H1 (cell line): ENCODE data around the gene BRD7. TPM values are rescaled to one million over a fixed set of nuclear protein-coding genes. Genes with fewer than 3 reads are reported as not detected.

ENCODE experiments used
- CTCF ChIA-PET: fragments of 300-600 bp; sonication (Branson Sonifier 250); formaldehyde crosslinking; loops from one replicate; lab custom pipeline; 2021; ENCODE audit not compliant: partially characterized antibody; lab: Charles Lee
- POLR2A ChIA-PET: fragments of 300-600 bp; sonication (Branson Sonifier 250); formaldehyde crosslinking; loops from one replicate; lab custom pipeline; 2021; ENCODE audit warnings: inconsistent platforms; ENCODE audit not compliant: partially characterized antibody; lab: Charles Lee
- DNase-seq, 2 experiments: peaks; one replicate each; pipeline versions ENCODE4 v3.0.0 to v3.0.0-alpha.2; 2010 to 2022; ENCODE audit warnings: low spot score in 2 of 2, low read depth in 1 of 2, mixed read lengths in 1 of 2
- FAIRE-seq: peaks from 2 replicates; lab custom pipeline; 2011; peaks lifted over from hg19 to GRCh38; lab: Jason Lieb, UNC
- H2AFZ ChIP-seq: 2 replicates; pipeline ENCODE4 v1.8.1; 2012; ENCODE audit warnings: low read length, inconsistent platforms
- H2AK5ac ChIP-seq: 2 replicates; pipeline ENCODE4 v1.6.1; 2013; ENCODE audit warnings: low read depth, low read length
- H2BK120ac ChIP-seq: replicated peaks from 2 replicates; pipeline ENCODE3; 2013; ENCODE audit warnings: low read depth, low read length, inconsistent platforms
- H2BK12ac ChIP-seq: 2 replicates; pipeline ENCODE4 v1.6.1; 2013; ENCODE audit warnings: low read depth, low read length
- H2BK15ac ChIP-seq: 2 replicates; pipeline ENCODE4 v1.6.1; 2013; ENCODE audit warnings: low read length
- H2BK20ac ChIP-seq: 2 replicates; pipeline ENCODE4 v1.6.1; 2013; ENCODE audit warnings: low read length
- H2BK5ac ChIP-seq: 2 replicates; pipeline ENCODE4 v1.6.1; 2013; ENCODE audit warnings: low read depth, low read length
- H3K14ac ChIP-seq: 2 replicates; pipeline ENCODE4 v1.6.1; 2013; ENCODE audit warnings: inconsistent platforms; ENCODE audit not compliant: insufficient read length
- H3K18ac ChIP-seq: 2 replicates; pipeline ENCODE4 v1.6.1; 2013; ENCODE audit warnings: low read length; ENCODE audit errors: extremely low read depth
- H3K23ac ChIP-seq: 2 replicates; pipeline ENCODE4 v1.6.1; 2013; ENCODE audit warnings: inconsistent platforms; ENCODE audit not compliant: insufficient read length
- H3K23me2 ChIP-seq: 2 replicates; pipeline ENCODE4 v1.6.1; 2013; ENCODE audit warnings: low read depth, low read length
- H3K27ac ChIP-seq: 2 replicates; pipeline ENCODE4 v1.6.1; 2011; ENCODE audit warnings: low read depth, low read length, inconsistent platforms
- H3K27me3 ChIP-seq, 4 experiments: replicated peaks in 1 of 4; 1 replicate in 1 of 4; 2 replicates in 3 of 4; pipeline versions ENCODE4 v1.6.1 to v1.8.1; 2011 to 2013; ENCODE audit warnings: low read length in 3 of 4, mild to moderate bottlenecking in 3 of 4, inconsistent platforms in 2 of 4, mixed read lengths in 2 of 4, moderate library complexity in 1 of 4; ENCODE audit not compliant: control insufficient read depth in 3 of 4, insufficient read depth in 3 of 4; ENCODE audit errors: extremely low read depth in 1 of 4
- H3K36me3 ChIP-seq, 4 experiments: 2 replicates each; pipeline versions ENCODE4 v1.6.1 to v1.8.1; 2011 to 2013; ENCODE audit warnings: mild to moderate bottlenecking in 4 of 4, low read length in 3 of 4, moderate library complexity in 2 of 4, control low read depth in 1 of 4, inconsistent platforms in 1 of 4; ENCODE audit not compliant: insufficient read depth in 4 of 4, control insufficient read depth in 2 of 4
- H3K4ac ChIP-seq: replicated peaks from 2 replicates; pipeline ENCODE3; 2013; ENCODE audit warnings: low read length, low read depth, mixed read lengths, inconsistent platforms; ENCODE audit not compliant: insufficient read length
- H3K4me1 ChIP-seq, 4 experiments: replicated peaks in 1 of 4; 1 replicate in 1 of 4; 2 replicates in 3 of 4; pipeline versions ENCODE4 v1.6.1 to v1.8.1; 2011 to 2013; ENCODE audit warnings: low read length in 3 of 4, inconsistent platforms in 2 of 4, mixed read lengths in 1 of 4; ENCODE audit not compliant: insufficient read depth in 4 of 4, control insufficient read depth in 3 of 4
- H3K4me2 ChIP-seq, 2 experiments: 2 replicates each; pipeline versions ENCODE4 v1.6.1 to v1.8.1; 2011 to 2013; ENCODE audit warnings: low read depth in 2 of 2, low read length in 2 of 2, control low read depth in 1 of 2, inconsistent platforms in 1 of 2, mild to moderate bottlenecking in 1 of 2; ENCODE audit not compliant: insufficient read depth in 1 of 2
- H3K4me3 ChIP-seq, 4 experiments: fragments of 200-600, 300-600 bp in 1 of 4; sonication (generic), shearing (Covaris generic), sonication (Bioruptor Twin) in 1 of 4; 2 replicates each; pipeline versions ENCODE4 v1.5.1 to v1.8.1; 2011 to 2016; ENCODE audit warnings: low read length in 4 of 4, low read depth in 3 of 4, control low read depth in 2 of 4, inconsistent platforms in 2 of 4, mild to moderate bottlenecking in 2 of 4, mixed read lengths in 1 of 4, moderate library complexity in 1 of 4; ENCODE audit not compliant: insufficient read depth in 2 of 4; ENCODE audit errors: extremely low read depth in 1 of 4
- H3K56ac ChIP-seq: replicated peaks from 2 replicates; pipeline ENCODE3; 2013; ENCODE audit warnings: low read depth, mild to moderate bottlenecking, mixed read lengths, low read length, inconsistent platforms; ENCODE audit not compliant: insufficient read length
- H3K79me1 ChIP-seq: 2 replicates; pipeline ENCODE4 v1.6.1; 2013; ENCODE audit warnings: low read depth, low read length, control low read depth
- H3K79me2 ChIP-seq, 2 experiments: 2 replicates each; pipeline versions ENCODE4 v1.6.1 to v1.8.1; 2012 to 2013; ENCODE audit warnings: low read length in 2 of 2, mild to moderate bottlenecking in 2 of 2, inconsistent platforms in 1 of 2; ENCODE audit not compliant: insufficient read depth in 2 of 2, control insufficient read depth in 1 of 2
- H3K9ac ChIP-seq, 4 experiments: replicated peaks in 1 of 4; 1 replicate in 1 of 4; 2 replicates in 3 of 4; pipeline versions ENCODE4 v1.6.1 to v1.8.1; 2011 to 2013; ENCODE audit warnings: low read depth in 3 of 4, low read length in 3 of 4, control low read depth in 2 of 4, mild to moderate bottlenecking in 2 of 4, moderate library complexity in 2 of 4, inconsistent platforms in 1 of 4; ENCODE audit errors: extremely low read depth in 1 of 4
- H3K9me3 ChIP-seq, 2 experiments: 2 replicates each; pipeline versions ENCODE4 v1.6.1 to v1.8.1; 2012 to 2013; ENCODE audit warnings: mild to moderate bottlenecking in 2 of 2, moderate library complexity in 2 of 2, control low read depth in 1 of 2, inconsistent platforms in 1 of 2, low read depth in 1 of 2, low read length in 1 of 2, mixed read lengths in 1 of 2; ENCODE audit not compliant: insufficient read depth in 2 of 2
- H4K20me1 ChIP-seq, 2 experiments: replicated peaks in 1 of 2; 2 replicates each; pipeline versions ENCODE3 to v1.8.1; 2011 to 2013; ENCODE audit warnings: inconsistent platforms in 2 of 2, low read length in 2 of 2, mild to moderate bottlenecking in 1 of 2; ENCODE audit not compliant: insufficient read depth in 2 of 2, control insufficient read depth in 1 of 2
- H4K5ac ChIP-seq: 2 replicates; pipeline ENCODE4 v1.6.1; 2013; ENCODE audit warnings: low read length, low read depth, mixed read lengths, inconsistent platforms; ENCODE audit not compliant: insufficient read length
- H4K8ac ChIP-seq: 2 replicates; pipeline ENCODE4 v1.8.0; 2013; ENCODE audit warnings: mild to moderate bottlenecking, moderate library complexity, low read length, inconsistent platforms; ENCODE audit not compliant: insufficient read depth; ENCODE audit errors: extremely low read depth
- H4K91ac ChIP-seq: replicated peaks from 2 replicates; pipeline ENCODE3; 2013; ENCODE audit warnings: low read length, mixed read lengths, inconsistent platforms; ENCODE audit not compliant: insufficient read length
- JUN ChIP-seq: IDR thresholded peaks from 2 replicates; pipeline ENCODE4 v1.6.1; 2011; ENCODE audit warnings: low read depth, mild to moderate bottlenecking, improper control_type of control experiment, low read length
- RAD21 ChIP-seq, 2 experiments: IDR thresholded peaks in 1 of 2; conservative IDR thresholded peaks in 1 of 2; 2 replicates each; pipeline ENCODE4 v1.6.1; 2011; ENCODE audit warnings: low read depth in 2 of 2, low read length in 2 of 2, improper control_type of control experiment in 1 of 2, inconsistent platforms in 1 of 2, mild to moderate bottlenecking in 1 of 2, moderate library complexity in 1 of 2
- SIN3A ChIP-seq, 2 experiments: IDR thresholded peaks in 1 of 2; conservative IDR thresholded peaks in 1 of 2; 2 replicates each; pipeline ENCODE4 v1.6.1; 2011 to 2012; ENCODE audit warnings: low read length in 2 of 2, improper control_type of control experiment in 1 of 2, low read depth in 1 of 2, mild to moderate bottlenecking in 1 of 2
- TCF12 ChIP-seq: IDR thresholded peaks from 2 replicates; pipeline ENCODE4 v1.6.1; 2011; ENCODE audit warnings: low read depth, mild to moderate bottlenecking, low read length
- TEAD4 ChIP-seq: IDR thresholded peaks from 2 replicates; pipeline ENCODE4 v1.6.1; 2012; ENCODE audit warnings: low read depth, low read length, inconsistent platforms, mixed read lengths
- WGBS, 2 experiments: shearing (Covaris generic) in 1 of 2; methylation state at CpG; one replicate each; pipeline versions ENCODE4 v1.1.6 to v1.1.7; 2013 to 2015; ENCODE audit warnings: low lambda C conversion rate in 2 of 2, mixed read lengths in 2 of 2, inconsistent platforms in 1 of 2, low coverage in 1 of 2, missing lambda C conversion rate in 1 of 2; ENCODE audit not compliant: insufficient replicate concordance in 2 of 2, insufficient coverage in 1 of 2, insufficient read length in 1 of 2; ENCODE audit errors: extremely low coverage in 1 of 2, missing lambda C conversion rate in 1 of 2; 5-methylcytosine and 5-hydroxymethylcytosine counted together
- polyA plus RNA-seq, 7 experiments: library from polyadenylated mRNA; depleted of rRNA in 3 of 7; stranded (reverse) in 5 of 7; unstranded in 2 of 7; fragments of >200 nt in 5 of 7; fragments of 200-250 nt in 2 of 7; gene quantifications; 1 replicate in 5 of 7; 2 replicates in 1 of 7; 4 replicates in 1 of 7; pipeline versions ENCODE4 v1.2.1 to v1.2.3, GENCODE V29; 2011 to 2013; ENCODE audit warnings: missing spikeins in 2 of 7, mixed read lengths in 2 of 7
- total RNA-seq: library from RNA; stranded (reverse); fragmentation: NEBNext Ultra II Directional; extraction: Animal tissue kit (Norgen Biotek cat#: 25700); gene quantifications from 2 replicates; pipeline ENCODE4 v1.2.1, GENCODE V29; 2021
- TF ChIP-seq, protein P1 (sequence below): IDR thresholded peaks from 2 replicates; pipeline ENCODE4 v1.6.1; 2011; ENCODE audit warnings: low read length, improper control_type of control experiment

Gene BRD7
- total and polyA plus RNA-seq, 2 of the 8 experiments (the other 6 are each of a cell fraction or from before 2014, with no cell fraction given): 42.5 to 120 TPM

DNA sequence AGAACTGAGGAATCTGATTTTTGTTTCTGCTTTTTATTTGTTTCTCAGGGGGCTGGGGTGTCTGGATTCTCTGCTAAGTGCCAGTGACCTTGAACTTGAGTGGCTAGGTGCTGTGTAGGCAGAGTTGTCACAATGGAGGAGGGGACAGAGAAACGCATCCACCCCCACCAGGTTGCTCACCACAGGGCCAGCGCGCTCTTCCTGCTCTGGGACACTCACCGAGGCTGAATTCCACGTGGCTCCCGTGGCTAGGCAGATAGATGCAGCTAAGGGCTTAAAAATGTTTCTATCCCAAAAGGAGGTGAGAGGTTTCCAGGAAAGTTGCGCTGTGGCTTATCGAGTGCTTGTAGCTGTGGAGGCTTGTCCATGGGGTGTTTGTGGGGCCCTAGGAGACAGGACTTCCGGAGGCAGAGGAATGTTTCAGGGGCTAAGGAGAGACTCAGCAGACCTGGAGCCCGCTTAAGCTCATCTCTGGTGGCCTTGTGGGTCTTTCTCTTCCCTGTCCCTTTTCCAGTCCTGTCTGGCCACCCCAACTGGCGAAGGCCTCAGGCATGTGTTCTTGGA lies 65.7 kb downstream of the BRD7 start:
- no peak for FAIRE-seq
- H4K8ac ChIP-seq: no peak overlapping the region; the same call in 1 of the 2 replicates
- H4K20me1 ChIP-seq: no peaks in the 10 kb centered on the region
- no peak overlapping the region for H3K14ac ChIP-seq
- H3K23ac ChIP-seq: no peak overlapping the region
- H3K27me3 ChIP-seq: no peaks in the 10 kb centered on the region
- H4K91ac ChIP-seq: no peak overlapping the region
- no peaks in the 10 kb centered on the region for H3K79me1 ChIP-seq
- H3K56ac ChIP-seq: no peak overlapping the region
- no peak overlapping the region for H3K18ac ChIP-seq
- ChIA-PET CTCF (interaction anchor here (0.6 to 1.6 kb wide), 5 partner anchors 29 to 777 kb away, joined by 3 to 4 read pairs (median 3); no protein-coding TSS in a partner anchor), POLR2A (interaction anchor here (1.5 kb wide), 1 partner anchor 13 kb away, joined by 4 read pairs; no protein-coding TSS in a partner anchor)
- no peak overlapping the region for H2AFZ ChIP-seq
- peak in 1 of 2 experiments; percentile 41 for DNase-seq
- no peak overlapping the region for H3K4me2 ChIP-seq
- no peak overlapping the region for H3K9ac ChIP-seq
- TF ChIP-seq TCF12 (no peak), JUN (no peak), SIN3A (conservative IDR thresholded peaks at IDR 0.05 in 1 of 2, IDR thresholded peaks at IDR 0.05 in 1 of 2; ENCODE audit: low read depth in 1 of 2, low read length in 2 of 2) (no peak), TEAD4 (no peak), RAD21 (IDR thresholded peaks at IDR 0.05 in 1 of 2, conservative IDR thresholded peaks at IDR 0.05 in 1 of 2; ENCODE audit: low read depth in 2 of 2, low read length in 2 of 2) (no peak)
- TF ChIP-seq, protein P1, sequence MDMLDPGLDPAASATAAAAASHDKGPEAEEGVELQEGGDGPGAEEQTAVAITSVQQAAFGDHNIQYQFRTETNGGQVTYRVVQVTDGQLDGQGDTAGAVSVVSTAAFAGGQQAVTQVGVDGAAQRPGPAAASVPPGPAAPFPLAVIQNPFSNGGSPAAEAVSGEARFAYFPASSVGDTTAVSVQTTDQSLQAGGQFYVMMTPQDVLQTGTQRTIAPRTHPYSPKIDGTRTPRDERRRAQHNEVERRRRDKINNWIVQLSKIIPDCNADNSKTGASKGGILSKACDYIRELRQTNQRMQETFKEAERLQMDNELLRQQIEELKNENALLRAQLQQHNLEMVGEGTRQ: no peak
- 93% methylated on average over 11 of the region's 11 CpGs; no CpG with 5 or more reads in 1 of the 2 experiments for WGBS, 2 experiments
- H3K4me3 ChIP-seq: no peak overlapping the region
- no peaks in the 10 kb centered on the region for H3K23me2 ChIP-seq
- no peak overlapping the region for H2BK12ac ChIP-seq
- H4K5ac ChIP-seq: no peak overlapping the region
- no peak overlapping the region for H2BK20ac ChIP-seq
- H2BK15ac ChIP-seq: no peak overlapping the region
- no peaks in the 10 kb centered on the region; a peak in 1 of 7 replicates for H3K4me1 ChIP-seq
- H2BK5ac ChIP-seq: no peak overlapping the region
- H3K27ac ChIP-seq: no peak overlapping the region
- no peak overlapping the region for H3K4ac ChIP-seq
- no peaks in the 10 kb centered on the region; a peak in 1 of 4 replicates for H3K9me3 ChIP-seq
- no peak overlapping the region for H2AK5ac ChIP-seq
- no peak overlapping the region for H2BK120ac ChIP-seq
- no peaks in the 10 kb centered on the region for H3K79me2 ChIP-seq
- H3K36me3 ChIP-seq: no peaks in the 10 kb centered on the region
